Osteoblast (primary cell): ENCODE measurements around the gene SLC37A2. TPM values are rescaled to one million over a fixed set of nuclear protein-coding genes. Genes with fewer than 3 reads are reported as not detected.
"Not testable (repeated sequence)": the region's sequence is repeated elsewhere in the genome, so short reads cannot be mapped to it uniquely, and the experiment has no call there.

Source experiments
- DNase-seq: peaks from one replicate; pipeline ENCODE4 v3.0.0; 2011; ENCODE audit warnings: low spot score, mixed read lengths; ENCODE audit not compliant: insufficient read length; ENCODE audit errors: missing footprints
- H2AFZ ChIP-seq: 2 replicates; pipeline ENCODE4 v1.6.0; 2011; ENCODE audit warnings: mild to moderate bottlenecking, low read length
- H3K27ac ChIP-seq: 2 replicates; pipeline ENCODE4 v1.5.1; 2011; ENCODE audit warnings: mild to moderate bottlenecking, low read depth, low read length, moderate library complexity
- H3K27me3 ChIP-seq: 2 replicates; pipeline ENCODE4 v1.6.0; 2012; ENCODE audit warnings: mild to moderate bottlenecking, control low read depth, inconsistent platforms, low read length, moderate library complexity; ENCODE audit not compliant: insufficient read depth
- H3K36me3 ChIP-seq: 2 replicates; pipeline ENCODE4 v1.5.1; 2011; ENCODE audit warnings: mild to moderate bottlenecking, low read length, control low read depth, moderate library complexity; ENCODE audit not compliant: insufficient read depth
- H3K4me1 ChIP-seq: 2 replicates; pipeline ENCODE4 v1.5.1; 2011; ENCODE audit warnings: mild to moderate bottlenecking, low read length, control low read depth, moderate library complexity; ENCODE audit not compliant: insufficient read depth
- H3K4me2 ChIP-seq: 2 replicates; pipeline ENCODE4 v1.6.0; 2011; ENCODE audit warnings: mild to moderate bottlenecking, low read length; ENCODE audit not compliant: insufficient read depth
- H3K4me3 ChIP-seq: fragments of 200-600 bp; sonication (generic); 3 replicates; pipeline ENCODE4 v1.5.1; 2012; ENCODE audit warnings: mild to moderate bottlenecking, low read length, inconsistent platforms; ENCODE audit not compliant: insufficient read depth
- H3K79me2 ChIP-seq: 2 replicates; pipeline ENCODE4 v1.6.0; 2012; ENCODE audit warnings: mild to moderate bottlenecking, low read length, control low read depth, inconsistent platforms; ENCODE audit not compliant: insufficient read depth
- H3K9me3 ChIP-seq: 2 replicates; pipeline ENCODE4 v1.5.1; 2011; ENCODE audit warnings: low read depth, low read length, control low read depth
- H4K20me1 ChIP-seq: 2 replicates; pipeline ENCODE4 v1.6.0; 2012; ENCODE audit warnings: mild to moderate bottlenecking, low read length, control low read depth; ENCODE audit not compliant: insufficient read depth
- CTCF ChIP-seq: IDR thresholded peaks from 2 replicates; pipeline ENCODE4 v1.5.1; 2011; ENCODE audit warnings: mild to moderate bottlenecking, low read depth, low read length, moderate library complexity; ENCODE audit errors: extremely low read depth
- total RNA-seq: library from RNA; depleted of rRNA; stranded (reverse); fragments of >200 nt; gene quantifications from 2 replicates; pipeline ENCODE4 v1.2.3, GENCODE V29; 2012

Gene SLC37A2
- total RNA-seq, 1 donor, result 0.36 TPM

GRCh38 chr11:125086633-125087296 lies 23.7 kb downstream of the SLC37A2 start:
- Histone ChIP-seq H3K4me2 (no peak overlapping the region), H3K36me3 (no peaks in the 10 kb centered on the region), H4K20me1 (no peaks in the 10 kb centered on the region), H3K27ac (no peak overlapping the region), H3K4me1 (peaks cover 22% of the 10 kb centered on the region), H2AFZ (no peak overlapping the region), H3K79me2 (no peaks in the 10 kb centered on the region), H3K4me3 (no peak overlapping the region), H3K9me3 (no peaks in the 10 kb centered on the region), H3K27me3 (no peaks in the 10 kb centered on the region)
- TF ChIP-seq CTCF, result no peak
- DNase-seq, result no peak

GRCh38 chr11:125088123-125088522 lies 25.0 kb downstream of the SLC37A2 start:
- no peak for TF ChIP-seq CTCF
- peaks cover 17% of the 10 kb centered on the region for H3K4me1 ChIP-seq
- H3K27ac ChIP-seq, result no peak overlapping the region
- H3K4me2 ChIP-seq, result no peak overlapping the region
- H4K20me1 ChIP-seq, result no peaks in the 10 kb centered on the region
- no peak overlapping the region for H3K4me3 ChIP-seq
- H2AFZ ChIP-seq, result no peak overlapping the region
- H3K9me3 ChIP-seq, result no peaks in the 10 kb centered on the region
- no peaks in the 10 kb centered on the region for H3K36me3 ChIP-seq
- no peak for DNase-seq
- H3K79me2 ChIP-seq, result no peaks in the 10 kb centered on the region
- no peaks in the 10 kb centered on the region for H3K27me3 ChIP-seq

GRCh38 chr11:125088576-125089455 lies 25.7 kb downstream of the SLC37A2 start:
- H3K79me2 ChIP-seq, result no peaks in the 10 kb centered on the region
- H3K4me3 ChIP-seq, result no peak overlapping the region
- no peaks in the 10 kb centered on the region for H3K9me3 ChIP-seq
- no peak overlapping the region for H3K27ac ChIP-seq
- no peaks in the 10 kb centered on the region for H3K27me3 ChIP-seq
- peaks cover 11% of the 10 kb centered on the region for H3K4me1 ChIP-seq
- no peaks in the 10 kb centered on the region for H3K36me3 ChIP-seq
- no peak for TF ChIP-seq CTCF
- no peak overlapping the region for H2AFZ ChIP-seq
- DNase-seq, result no peak
- no peaks in the 10 kb centered on the region for H4K20me1 ChIP-seq
- H3K4me2 ChIP-seq, result no peak overlapping the region

GRCh38 chr11:125089481-125089880 lies 26.4 kb downstream of the SLC37A2 start:
- H3K27me3 ChIP-seq, H3K4me2 ChIP-seq, H3K9me3 ChIP-seq, H2AFZ ChIP-seq, H3K4me3 ChIP-seq, DNase-seq, H3K36me3 ChIP-seq, H4K20me1 ChIP-seq, H3K79me2 ChIP-seq, H3K27ac ChIP-seq: not testable (repeated sequence)
- peaks cover 11% of the 10 kb centered on the region for H3K4me1 ChIP-seq

- not testable (repeated sequence) for H3K27ac ChIP-seq, H3K4me2 ChIP-seq, H3K4me3 ChIP-seq, H3K27me3 ChIP-seq, H3K36me3 ChIP-seq, H4K20me1 ChIP-seq, H2AFZ ChIP-seq, DNase-seq, H3K79me2 ChIP-seq, H3K9me3 ChIP-seq
- peaks cover 11% of the 10 kb centered on the region for H3K4me1 ChIP-seq
Measured at GRCh38 chr11:125090151-125090550, 27.0 kb downstream of the SLC37A2 start.
